NT2/D1 (cell line): ENCODE measurements around the gene ARID1B.

Experiments
- SUZ12 ChIP-seq: IDR thresholded peaks from 2 replicates; pipeline ENCODE4 v1.6.1; 2011; ENCODE audit not compliant: insufficient read length, insufficient read depth; ENCODE audit errors: extremely low read depth
- YY1 ChIP-seq: IDR thresholded peaks from 2 replicates; pipeline ENCODE4 v1.6.1; 2011; ENCODE audit not compliant: insufficient read length, insufficient read depth

- no peak for TF ChIP-seq SUZ12
- TF ChIP-seq YY1: no peak
Measured at GRCh38 chr6:157050537-157051265, 273.5 kb downstream of the ARID1B start.
